DND-41 (cell line): ENCODE measurements around the gene OR1C1.

Experiments
- EZH2 ChIP-seq: IDR thresholded peaks from 3 replicates; pipeline ENCODE4 v1.6.1; 2012; ENCODE audit warnings: borderline replicate concordance, low read depth, mild to moderate bottlenecking, moderate library complexity, low read length, inconsistent platforms; ENCODE audit not compliant: severe bottlenecking
- TF ChIP-seq, protein P1 (sequence below): IDR thresholded peaks from 2 replicates; pipeline ENCODE4 v1.5.1; 2012; ENCODE audit warnings: borderline replicate concordance, low read length, moderate library complexity, mild to moderate bottlenecking; ENCODE audit not compliant: poor library complexity, severe bottlenecking; ENCODE audit errors: extremely low read depth

DNA sequence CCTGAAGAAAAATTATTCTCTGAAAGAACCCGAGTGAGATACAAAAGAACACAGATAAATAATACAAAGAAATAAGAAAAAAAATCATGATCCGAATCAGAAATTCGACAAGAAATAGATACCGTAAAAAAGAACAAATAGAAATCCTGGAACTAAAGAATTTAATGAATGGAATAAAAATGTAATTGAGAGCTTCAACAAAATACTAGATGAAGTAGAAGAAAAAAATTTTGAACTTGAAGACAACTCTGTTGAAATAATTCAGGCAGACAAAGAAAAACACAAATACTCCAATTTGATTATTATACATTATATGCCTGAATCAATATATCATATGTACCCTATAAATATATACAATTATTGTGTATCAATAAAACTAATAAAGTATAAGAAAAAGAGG lies 39.1 kb downstream of the OR1C1 start:
- TF ChIP-seq, protein P1, sequence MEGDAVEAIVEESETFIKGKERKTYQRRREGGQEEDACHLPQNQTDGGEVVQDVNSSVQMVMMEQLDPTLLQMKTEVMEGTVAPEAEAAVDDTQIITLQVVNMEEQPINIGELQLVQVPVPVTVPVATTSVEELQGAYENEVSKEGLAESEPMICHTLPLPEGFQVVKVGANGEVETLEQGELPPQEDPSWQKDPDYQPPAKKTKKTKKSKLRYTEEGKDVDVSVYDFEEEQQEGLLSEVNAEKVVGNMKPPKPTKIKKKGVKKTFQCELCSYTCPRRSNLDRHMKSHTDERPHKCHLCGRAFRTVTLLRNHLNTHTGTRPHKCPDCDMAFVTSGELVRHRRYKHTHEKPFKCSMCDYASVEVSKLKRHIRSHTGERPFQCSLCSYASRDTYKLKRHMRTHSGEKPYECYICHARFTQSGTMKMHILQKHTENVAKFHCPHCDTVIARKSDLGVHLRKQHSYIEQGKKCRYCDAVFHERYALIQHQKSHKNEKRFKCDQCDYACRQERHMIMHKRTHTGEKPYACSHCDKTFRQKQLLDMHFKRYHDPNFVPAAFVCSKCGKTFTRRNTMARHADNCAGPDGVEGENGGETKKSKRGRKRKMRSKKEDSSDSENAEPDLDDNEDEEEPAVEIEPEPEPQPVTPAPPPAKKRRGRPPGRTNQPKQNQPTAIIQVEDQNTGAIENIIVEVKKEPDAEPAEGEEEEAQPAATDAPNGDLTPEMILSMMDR = no peak
- no peak for TF ChIP-seq EZH2
